ENCODE measurements around the gene ERI2. TPM values are rescaled to one million over a fixed set of nuclear protein-coding genes. Genes with fewer than 3 reads are reported as not detected.
"Not testable (repeated sequence)": the region's sequence is repeated elsewhere in the genome, so short reads cannot be mapped to it uniquely, and the experiment has no call there.

ERI2 gene
- total RNA-seq, 1 donor from 2014 or later, result 13.9 TPM

GRCh38 chr16:20807862-20808261 is 1.6 kb upstream of the ERI2 start:
- Mint-ChIP-seq H3K9me3 (no peaks in the 10 kb centered on the region), H3K27me3 (ENCODE audit: insufficient read depth) (no peaks in the 10 kb centered on the region), H3K36me3 (ENCODE audit: low read depth) (peaks cover 8% of the 10 kb centered on the region), H3K4me3 (peak overlapping the region; percentile 98), H3K4me1 (ENCODE audit: low read depth) (peaks cover 31% of the 10 kb centered on the region), H3K27ac (peak overlapping the region; percentile 76)
- no peak for DNase-seq (ENCODE audit: low spot score)
- intact Hi-C loops (cut with micrococcal nuclease), result loop anchor here (2.0 to 5.0 kb wide), 4 partner anchors 15 to 351 kb away; partner anchors contain the start of gene LDAF1

GRCh38 chr16:20805684-20806167 is 546 bp downstream of the ERI2 start:
- not testable (repeated sequence) for DNase-seq (ENCODE audit: low spot score); H3K27me3 Mint-ChIP-seq (ENCODE audit: insufficient read depth); H3K9me3 Mint-ChIP-seq; H3K36me3 Mint-ChIP-seq (ENCODE audit: low read depth)
- Mint-ChIP-seq H3K4me3 (peak overlapping the region; percentile 98), H3K4me1 (ENCODE audit: low read depth) (peaks cover 26% of the 10 kb centered on the region), H3K27ac (peak overlapping the region; percentile 46)
- intact Hi-C loops (cut with micrococcal nuclease), result loop anchor here (1.0 to 5.0 kb wide), 7 partner anchors 17 to 353 kb away; partner anchors contain the start of genes DCUN1D3, LDAF1, LYRM1 and THUMPD1

- Mint-ChIP-seq H3K36me3 (ENCODE audit: low read depth) (peaks cover 5% of the 10 kb centered on the region), H3K27ac (no peak overlapping the region)
- intact Hi-C loops (cut with micrococcal nuclease), result no loop called here
These were observed 2.6 kb downstream of the ERI2 start for GRCh38 chr16:20803561-20804214.

GRCh38 chr16:20803192-20803560 is 3.1 kb downstream of the ERI2 start:
- no peaks in the 10 kb centered on the region for H3K9me3 Mint-ChIP-seq
- no peak overlapping the region for H3K4me3 Mint-ChIP-seq
- no peak overlapping the region for H3K27ac Mint-ChIP-seq
- intact Hi-C loops (cut with micrococcal nuclease), result no loop called here
- H3K27me3 Mint-ChIP-seq (ENCODE audit: insufficient read depth), result no peaks in the 10 kb centered on the region
- peaks cover 20% of the 10 kb centered on the region for H3K4me1 Mint-ChIP-seq (ENCODE audit: low read depth)
- H3K36me3 Mint-ChIP-seq (ENCODE audit: low read depth), result peaks cover 4% of the 10 kb centered on the region
- DNase-seq (ENCODE audit: low spot score), result no peak

More at GRCh38 chr16:20803561-20804214, 2.6 kb downstream of the ERI2 start:
- no peak for DNase-seq (ENCODE audit: low spot score)
- Mint-ChIP-seq H3K9me3 (no peaks in the 10 kb centered on the region), H3K4me3 (no peak overlapping the region), H3K4me1 (ENCODE audit: low read depth) (peaks cover 18% of the 10 kb centered on the region), H3K27me3 (ENCODE audit: insufficient read depth) (no peaks in the 10 kb centered on the region)

- peaks cover 14% of the 10 kb centered on the region for H3K4me1 Mint-ChIP-seq (ENCODE audit: low read depth)
- no peaks in the 10 kb centered on the region for H3K9me3 Mint-ChIP-seq
- DNase-seq (ENCODE audit: low spot score), result no peak
- peaks cover 10% of the 10 kb centered on the region for H3K36me3 Mint-ChIP-seq (ENCODE audit: low read depth)
- intact Hi-C loops (cut with micrococcal nuclease), result loop anchor here (2.0 kb wide), 1 partner anchor 50 kb away; no protein-coding TSS in a partner anchor
- H3K4me3 Mint-ChIP-seq, result no peak overlapping the region
- no peak overlapping the region for H3K27ac Mint-ChIP-seq
- H3K27me3 Mint-ChIP-seq (ENCODE audit: insufficient read depth), result no peaks in the 10 kb centered on the region
These were observed 5.0 kb downstream of the ERI2 start for GRCh38 chr16:20801278-20801677.

GRCh38 chr16:20799599-20799998 is 6.7 kb downstream of the ERI2 start:
- H3K27me3 Mint-ChIP-seq (ENCODE audit: insufficient read depth), result no peaks in the 10 kb centered on the region
- H3K9me3 Mint-ChIP-seq, result no peaks in the 10 kb centered on the region
- no peak overlapping the region for H3K4me3 Mint-ChIP-seq
- H3K4me1 Mint-ChIP-seq (ENCODE audit: low read depth), result peaks cover 14% of the 10 kb centered on the region
- no peak for DNase-seq (ENCODE audit: low spot score)
- H3K36me3 Mint-ChIP-seq (ENCODE audit: low read depth), result peaks cover 10% of the 10 kb centered on the region
- no peak overlapping the region for H3K27ac Mint-ChIP-seq
- intact Hi-C loops (cut with micrococcal nuclease), result loop anchor here (1.0 kb wide), 1 partner anchor 284 kb away; no protein-coding TSS in a partner anchor

GRCh38 chr16:20798364-20798763 is 7.9 kb downstream of the ERI2 start:
- no peak overlapping the region for H3K27ac Mint-ChIP-seq
- no peak for DNase-seq (ENCODE audit: low spot score)
- no peak overlapping the region for H3K4me3 Mint-ChIP-seq
- H3K27me3 Mint-ChIP-seq (ENCODE audit: insufficient read depth), result no peaks in the 10 kb centered on the region
- H3K4me1 Mint-ChIP-seq (ENCODE audit: low read depth), result peaks cover 14% of the 10 kb centered on the region
- H3K9me3 Mint-ChIP-seq, result no peaks in the 10 kb centered on the region
- peaks cover 10% of the 10 kb centered on the region for H3K36me3 Mint-ChIP-seq (ENCODE audit: low read depth)
- intact Hi-C loops (cut with micrococcal nuclease), result no loop called here

GRCh38 chr16:20791923-20792612 is 14.2 kb downstream of the ERI2 start:
- intact Hi-C loops (cut with micrococcal nuclease), result no loop called here
- H3K27me3 Mint-ChIP-seq (ENCODE audit: insufficient read depth), result no peaks in the 10 kb centered on the region
- no peak for DNase-seq (ENCODE audit: low spot score)
- H3K4me1 Mint-ChIP-seq (ENCODE audit: low read depth), result no peaks in the 10 kb centered on the region
- H3K4me3 Mint-ChIP-seq, result no peak overlapping the region
- no peak overlapping the region for H3K27ac Mint-ChIP-seq
- H3K9me3 Mint-ChIP-seq, result no peaks in the 10 kb centered on the region
- peaks cover 3% of the 10 kb centered on the region for H3K36me3 Mint-ChIP-seq (ENCODE audit: low read depth)

- no peak overlapping the region for H3K27ac Mint-ChIP-seq
- H3K9me3 Mint-ChIP-seq, result no peaks in the 10 kb centered on the region
- H3K27me3 Mint-ChIP-seq (ENCODE audit: insufficient read depth), result no peaks in the 10 kb centered on the region
- H3K4me3 Mint-ChIP-seq, result no peak overlapping the region
- DNase-seq (ENCODE audit: low spot score), result no peak
- H3K36me3 Mint-ChIP-seq (ENCODE audit: low read depth), result no peaks in the 10 kb centered on the region
- intact Hi-C loops (cut with micrococcal nuclease), result no loop called here
- no peaks in the 10 kb centered on the region for H3K4me1 Mint-ChIP-seq (ENCODE audit: low read depth)
These were observed 17.1 kb downstream of the ERI2 start for GRCh38 chr16:20789130-20789529.

- no peaks in the 10 kb centered on the region for H3K9me3 Mint-ChIP-seq
- H3K27me3 Mint-ChIP-seq (ENCODE audit: insufficient read depth), result no peaks in the 10 kb centered on the region
- H3K36me3 Mint-ChIP-seq (ENCODE audit: low read depth), result no peaks in the 10 kb centered on the region
- no peak overlapping the region for H3K4me3 Mint-ChIP-seq
- no peaks in the 10 kb centered on the region for H3K4me1 Mint-ChIP-seq (ENCODE audit: low read depth)
- intact Hi-C loops (cut with micrococcal nuclease), result no loop called here
- DNase-seq (ENCODE audit: low spot score), result no peak
- H3K27ac Mint-ChIP-seq, result no peak overlapping the region
These were observed 22.1 kb downstream of the ERI2 start for GRCh38 chr16:20784204-20784603.

GRCh38 chr16:20782470-20782869 is 23.8 kb downstream of the ERI2 start:
- DNase-seq (ENCODE audit: low spot score), result no peak
- intact Hi-C loops (cut with micrococcal nuclease), result no loop called here
- no peak overlapping the region for H3K4me3 Mint-ChIP-seq
- H3K27ac Mint-ChIP-seq, result no peak overlapping the region
- no peaks in the 10 kb centered on the region for H3K4me1 Mint-ChIP-seq (ENCODE audit: low read depth)
- no peaks in the 10 kb centered on the region for H3K9me3 Mint-ChIP-seq
- H3K27me3 Mint-ChIP-seq (ENCODE audit: insufficient read depth), result no peaks in the 10 kb centered on the region
- no peaks in the 10 kb centered on the region for H3K36me3 Mint-ChIP-seq (ENCODE audit: low read depth)

GRCh38 chr16:20781697-20782096 is 24.6 kb downstream of the ERI2 start:
- intact Hi-C loops (cut with micrococcal nuclease), result no loop called here
- DNase-seq (ENCODE audit: low spot score), result no peak
- Mint-ChIP-seq H3K27me3 (ENCODE audit: insufficient read depth) (no peaks in the 10 kb centered on the region), H3K27ac (no peak overlapping the region), H3K36me3 (ENCODE audit: low read depth) (no peaks in the 10 kb centered on the region), H3K4me1 (ENCODE audit: low read depth) (no peaks in the 10 kb centered on the region), H3K9me3 (no peaks in the 10 kb centered on the region), H3K4me3 (no peak overlapping the region)

GRCh38 chr16:20774703-20775362 is 31.4 kb downstream of the ERI2 start:
- intact Hi-C loops (cut with micrococcal nuclease), result no loop called here
- H3K4me1 Mint-ChIP-seq (ENCODE audit: low read depth), result no peaks in the 10 kb centered on the region
- H3K4me3 Mint-ChIP-seq, result no peak overlapping the region
- DNase-seq (ENCODE audit: low spot score), result peak; percentile 31
- no peaks in the 10 kb centered on the region for H3K27me3 Mint-ChIP-seq (ENCODE audit: insufficient read depth)
- no peak overlapping the region for H3K27ac Mint-ChIP-seq
- H3K36me3 Mint-ChIP-seq (ENCODE audit: low read depth), result no peaks in the 10 kb centered on the region
- H3K9me3 Mint-ChIP-seq, result no peaks in the 10 kb centered on the region

All from activated T-helper 1 cell treated with anti-CD3 and anti-CD28 coated beads, Interleukin-12 subunit alpha, Interleukin-12 subunit beta, Interleukin-2, Interleukin-4 antibody, amounts not matched to agents 30 ng/mL and 10 ng/mL and 1 ng/mL, durations not matched to agents 14 hours and 24 hours and 36 hours (primary cell).